ENCODE data around the gene MAP6. TPM values are rescaled to one million over a fixed set of nuclear protein-coding genes. Genes with fewer than 3 reads are reported as not detected.

MAP6 gene
- total and polyA plus RNA-seq, 9 of the 15 experiments (the other 6 are each of a cell fraction or from before 2014, with no cell fraction given), result not detected

DNA sequence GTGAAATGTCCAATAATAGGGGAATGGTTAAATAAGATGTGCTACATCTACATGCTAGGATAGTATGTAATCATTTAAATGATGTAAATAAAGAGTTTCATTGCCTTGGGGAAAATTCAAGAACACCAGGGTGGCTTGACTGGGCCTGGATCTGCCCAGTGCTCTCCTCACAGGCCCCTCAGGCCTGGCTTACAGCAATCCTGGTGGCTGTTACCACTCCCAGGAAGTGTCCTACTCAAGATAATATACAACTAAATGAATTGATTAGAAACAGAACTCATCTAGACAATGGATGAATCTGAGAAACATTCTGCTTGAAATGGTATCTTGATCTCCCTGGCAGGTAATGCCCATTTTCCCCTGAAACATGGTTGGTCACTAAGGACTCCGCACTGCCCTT is 30.8 kb downstream of the MAP6 start (continued):
- TF ChIP-seq, protein P1, sequence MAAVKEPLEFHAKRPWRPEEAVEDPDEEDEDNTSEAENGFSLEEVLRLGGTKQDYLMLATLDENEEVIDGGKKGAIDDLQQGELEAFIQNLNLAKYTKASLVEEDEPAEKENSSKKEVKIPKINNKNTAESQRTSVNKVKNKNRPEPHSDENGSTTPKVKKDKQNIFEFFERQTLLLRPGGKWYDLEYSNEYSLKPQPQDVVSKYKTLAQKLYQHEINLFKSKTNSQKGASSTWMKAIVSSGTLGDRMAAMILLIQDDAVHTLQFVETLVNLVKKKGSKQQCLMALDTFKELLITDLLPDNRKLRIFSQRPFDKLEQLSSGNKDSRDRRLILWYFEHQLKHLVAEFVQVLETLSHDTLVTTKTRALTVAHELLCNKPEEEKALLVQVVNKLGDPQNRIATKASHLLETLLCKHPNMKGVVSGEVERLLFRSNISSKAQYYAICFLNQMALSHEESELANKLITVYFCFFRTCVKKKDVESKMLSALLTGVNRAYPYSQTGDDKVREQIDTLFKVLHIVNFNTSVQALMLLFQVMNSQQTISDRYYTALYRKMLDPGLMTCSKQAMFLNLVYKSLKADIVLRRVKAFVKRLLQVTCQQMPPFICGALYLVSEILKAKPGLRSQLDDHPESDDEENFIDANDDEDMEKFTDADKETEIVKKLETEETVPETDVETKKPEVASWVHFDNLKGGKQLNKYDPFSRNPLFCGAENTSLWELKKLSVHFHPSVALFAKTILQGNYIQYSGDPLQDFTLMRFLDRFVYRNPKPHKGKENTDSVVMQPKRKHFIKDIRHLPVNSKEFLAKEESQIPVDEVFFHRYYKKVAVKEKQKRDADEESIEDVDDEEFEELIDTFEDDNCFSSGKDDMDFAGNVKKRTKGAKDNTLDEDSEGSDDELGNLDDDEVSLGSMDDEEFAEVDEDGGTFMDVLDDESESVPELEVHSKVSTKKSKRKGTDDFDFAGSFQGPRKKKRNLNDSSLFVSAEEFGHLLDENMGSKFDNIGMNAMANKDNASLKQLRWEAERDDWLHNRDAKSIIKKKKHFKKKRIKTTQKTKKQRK (IDR thresholded peaks at IDR 0.05; ENCODE audit: borderline replicate concordance, low read depth, low read length), result no peak

DNA sequence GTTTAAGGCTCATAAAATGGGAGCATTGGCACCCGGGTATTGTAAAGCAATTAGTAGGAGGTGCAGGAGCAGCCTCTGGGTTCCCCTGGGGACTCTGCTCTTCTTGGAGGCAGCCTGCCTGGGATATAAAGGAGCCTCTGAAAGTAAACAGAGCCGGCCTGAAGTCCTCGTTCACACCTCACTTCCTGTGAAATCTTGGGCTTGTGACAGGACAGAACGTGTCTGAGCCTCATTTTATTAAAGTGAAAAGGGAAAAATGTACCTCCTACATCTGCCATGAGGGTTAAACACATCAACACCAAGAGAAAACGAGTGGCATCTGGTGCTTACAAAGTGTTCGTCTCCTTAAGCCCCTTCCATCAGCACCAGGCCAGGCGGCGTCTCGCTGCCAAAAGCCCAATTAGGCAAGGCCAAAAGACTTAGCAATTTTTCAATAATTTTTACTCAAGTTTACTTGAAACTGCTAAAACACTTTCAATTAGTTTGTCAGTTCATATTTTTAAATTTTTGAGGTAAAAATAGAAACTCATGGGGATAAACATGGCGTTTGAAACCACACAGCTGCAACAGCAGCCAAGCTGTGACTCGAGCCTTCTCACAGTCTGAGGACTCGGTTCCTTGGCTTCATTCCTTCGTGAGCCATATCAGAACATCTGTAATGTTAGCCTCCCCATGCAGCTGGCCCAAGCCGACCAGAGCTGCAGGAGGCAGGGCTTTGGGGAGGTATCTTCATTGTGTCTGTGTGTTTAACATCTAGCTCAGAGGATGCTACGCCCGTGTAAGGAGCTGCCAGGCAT is 33.6 kb downstream of the MAP6 start:
- Histone ChIP-seq H3K9me3 (replicated peaks; ENCODE audit: control insufficient read depth, insufficient read depth, low read depth, low read length) (no peaks in the 10 kb centered on the region), H4K20me1 (replicated peaks; ENCODE audit: control insufficient read depth, insufficient read depth, low read length) (no peaks in the 10 kb centered on the region), H3K27ac (ENCODE audit: extremely low read depth, low read depth, low read length) (no peak overlapping the region), H3K4me2 (ENCODE audit: insufficient read depth, low read length) (no peak overlapping the region), H3K9me1 (ENCODE audit: control insufficient read depth, insufficient read depth, low read length) (no peaks in the 10 kb centered on the region), H3K36me3 (ENCODE audit: control insufficient read depth, insufficient read depth, low read length) (no peaks in the 10 kb centered on the region), H3K9ac (ENCODE audit: insufficient read depth in 1 of 2, low read depth in 2 of 2, low read length in 2 of 2) (no peak overlapping the region), H3K4me3 (no peak overlapping the region), H3K27me3 (ENCODE audit: control insufficient read depth in 2 of 2, insufficient read depth in 2 of 2, low read length in 2 of 2) (peaks cover 11 to 19% of the 10 kb centered on the region in 2 experiments; a peak in 3 of 5 replicates), H3K79me2 (ENCODE audit: control insufficient read depth, insufficient read depth, low read length) (no peaks in the 10 kb centered on the region), H3K4me1 (replicated peaks in 1 of 2; ENCODE audit: control insufficient read depth in 2 of 2, insufficient read depth in 2 of 2, low read length in 2 of 2) (peaks cover 4 to 5% of the 10 kb centered on the region in 2 experiments; a peak in 3 of 5 replicates), H2AFZ (ENCODE audit: low read depth, low read length) (peak overlapping the region; percentile 29; the same call in 1 of the 2 replicates)
- intact Hi-C loops (cut with micrococcal nuclease) (no loop called here), in situ Hi-C loops (cut with MboI) (no loop called here)
- ChIA-PET CTCF (ENCODE audit: low intra/inter-chr PET ratio) (no interaction called here), POLR2A (interaction anchor here (0.7 to 1.9 kb wide), 6 partner anchors 12 to 74 kb away, joined by 3 to 7 read pairs (median 3); no protein-coding TSS in a partner anchor)
- TF ChIP-seq, protein P2, sequence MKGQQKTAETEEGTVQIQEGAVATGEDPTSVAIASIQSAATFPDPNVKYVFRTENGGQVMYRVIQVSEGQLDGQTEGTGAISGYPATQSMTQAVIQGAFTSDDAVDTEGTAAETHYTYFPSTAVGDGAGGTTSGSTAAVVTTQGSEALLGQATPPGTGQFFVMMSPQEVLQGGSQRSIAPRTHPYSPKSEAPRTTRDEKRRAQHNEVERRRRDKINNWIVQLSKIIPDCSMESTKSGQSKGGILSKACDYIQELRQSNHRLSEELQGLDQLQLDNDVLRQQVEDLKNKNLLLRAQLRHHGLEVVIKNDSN (CRISPR knock-in tag; IDR thresholded peaks at IDR 0.05), result no peak
- TF ChIP-seq BCL6 (CRISPR knock-in tag; IDR thresholded peaks at IDR 0.05), result no peak
- no peak for TF ChIP-seq SIRT6 (IDR thresholded peaks at IDR 0.05; ENCODE audit: low read depth, low read length)
- 0 out of 2 replicates have a peak, but pooled peaks have one; percentile 7 for TF ChIP-seq CBFA2T3 (IDR thresholded peaks at IDR 0.05)
- no peak for TF ChIP-seq SMC3 (conservative IDR thresholded peaks at IDR 0.05; ENCODE audit: insufficient read depth, low read depth, low read length)
- TF ChIP-seq CEBPG (CRISPR knock-in tag; IDR thresholded peaks at IDR 0.05), result no peak
- no peak for TF ChIP-seq CEBPG (tag; conservative IDR thresholded peaks at IDR 0.05 in 1 of 2, IDR thresholded peaks at IDR 0.05 in 1 of 2)
- no peak for TF ChIP-seq RBBP5 (IDR thresholded peaks at IDR 0.05; ENCODE audit: borderline replicate concordance, insufficient read depth, low read length, poor library complexity, severe bottlenecking)
- DNase-seq (ENCODE audit: extremely low read depth in 1 of 4, low spot score in 3 of 4) (peak in 1 of 4 experiments; percentile 18), ATAC-seq (peak; percentile 81), FAIRE-seq (peak; percentile 51)
- no TSS peak for BruUV-seq (replicated peaks)
- WGBS (ENCODE audit: insufficient coverage, low coverage, missing lambda C conversion rate), result 15% methylated on average over 16 of the region's 16 CpGs

Measured in K562 (cell line).